GM12878 (cell line): ENCODE data around the gene WNT11.

Source experiments
- EP300 ChIP-seq, 2 experiments: fragments of 150-350 bp in 1 of 2; IDR thresholded peaks; 2 replicates each; pipeline ENCODE4 v1.6.1; 2011 to 2012; ENCODE audit warnings: low read depth in 2 of 2, low read length in 2 of 2, borderline replicate concordance in 1 of 2, improper control_type of control experiment in 1 of 2, inconsistent platforms in 1 of 2; ENCODE audit not compliant: control insufficient read depth in 1 of 2
- GATAD2B ChIP-seq: fragments of 450-650 bp; conservative IDR thresholded peaks from 2 replicates; pipeline ENCODE4 v1.6.1; 2017; ENCODE audit warnings: low read depth, mild to moderate bottlenecking, moderate library complexity
- JUND ChIP-seq: IDR thresholded peaks from 2 replicates; pipeline ENCODE4 v1.6.1; 2012; ENCODE audit warnings: low read depth, mild to moderate bottlenecking, low read length, improper control_type of control experiment, moderate library complexity
- TF ChIP-seq, protein P1 (sequence below): IDR thresholded peaks from 2 replicates; pipeline ENCODE4 v1.6.1; 2011; ENCODE audit warnings: mild to moderate bottlenecking, low read depth, low read length, moderate library complexity; ENCODE audit not compliant: insufficient replicate concordance

DNA sequence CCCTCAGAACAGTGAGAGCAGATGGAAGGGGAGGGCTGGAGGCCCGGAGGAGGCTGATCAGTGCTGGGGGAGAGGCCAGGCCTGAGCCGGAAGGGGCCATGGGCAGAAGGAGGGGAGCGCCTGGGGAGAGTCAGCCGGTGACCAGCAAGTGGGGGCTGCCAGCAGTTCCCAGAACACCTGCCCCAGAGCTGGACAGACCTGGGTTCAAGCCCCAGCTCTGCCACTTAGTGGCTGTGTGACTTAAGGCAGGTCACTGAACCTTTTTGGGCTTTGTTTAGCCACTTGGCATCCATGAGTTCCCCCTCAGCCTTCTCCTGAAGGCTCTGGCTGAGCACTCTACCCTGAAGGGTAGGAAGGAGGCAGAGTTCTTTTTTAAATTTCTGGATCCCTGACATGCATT is 17.4 kb downstream of the WNT11 start:
- TF ChIP-seq, protein P1, sequence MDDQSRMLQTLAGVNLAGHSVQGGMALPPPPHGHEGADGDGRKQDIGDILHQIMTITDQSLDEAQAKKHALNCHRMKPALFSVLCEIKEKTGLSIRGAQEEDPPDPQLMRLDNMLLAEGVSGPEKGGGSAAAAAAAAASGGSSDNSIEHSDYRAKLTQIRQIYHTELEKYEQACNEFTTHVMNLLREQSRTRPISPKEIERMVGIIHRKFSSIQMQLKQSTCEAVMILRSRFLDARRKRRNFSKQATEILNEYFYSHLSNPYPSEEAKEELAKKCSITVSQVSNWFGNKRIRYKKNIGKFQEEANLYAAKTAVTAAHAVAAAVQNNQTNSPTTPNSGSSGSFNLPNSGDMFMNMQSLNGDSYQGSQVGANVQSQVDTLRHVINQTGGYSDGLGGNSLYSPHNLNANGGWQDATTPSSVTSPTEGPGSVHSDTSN: no peak
- no peak for TF ChIP-seq EP300 (IDR thresholded peaks at IDR 0.05; ENCODE audit: borderline replicate concordance in 1 of 2, control insufficient read depth in 1 of 2, low read depth in 2 of 2, low read length in 2 of 2)
- no peak for TF ChIP-seq JUND
- no peak for TF ChIP-seq GATAD2B
